Inflammatory macrophage treated with lipopolysaccharide for 1 hour (primary cell): ENCODE measurements around the gene RBBP7.

Source experiments
- DNase-seq, 2 donors: peaks; one replicate each; pipeline ENCODE4 v3.0.0-alpha.2; 2020 to 2022

Gene RBBP7

DNA sequence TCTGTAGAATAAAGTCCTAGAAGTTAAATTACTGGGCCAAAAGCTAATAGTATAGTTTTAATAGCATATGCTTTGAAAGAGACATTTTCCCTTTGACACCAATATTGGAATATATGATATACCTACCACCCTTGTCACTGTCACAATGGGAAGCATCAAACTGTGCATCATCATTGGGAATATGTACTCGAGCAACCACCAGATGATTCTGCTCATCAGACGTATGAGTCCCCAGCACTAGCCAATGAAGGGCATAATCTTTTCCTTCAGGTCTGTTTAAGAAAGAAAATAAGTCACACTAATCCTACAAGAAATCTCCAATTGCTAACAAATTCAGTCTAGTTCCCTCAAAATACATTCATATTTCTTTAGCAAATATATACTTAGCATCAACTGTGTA lies 7.3 kb downstream of the RBBP7 start:
- no peak for DNase-seq

DNA sequence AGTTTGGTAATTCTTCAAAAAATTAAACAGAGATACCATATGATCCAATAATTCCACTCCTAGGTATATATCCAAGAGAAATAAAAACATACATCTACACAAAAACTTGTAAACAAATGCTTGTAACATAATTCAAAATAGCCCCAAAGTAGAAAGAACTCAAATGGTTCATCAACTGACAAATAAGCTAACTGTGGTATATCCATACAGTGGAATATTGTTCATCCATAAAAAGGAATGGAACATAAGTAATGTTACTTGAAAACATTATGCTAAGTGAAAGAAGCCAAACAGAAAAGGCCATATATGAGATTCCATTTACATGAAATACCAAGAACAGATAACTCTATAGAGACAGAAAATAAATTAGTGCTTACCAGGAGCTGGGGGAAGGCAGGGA lies 13.4 kb downstream of the RBBP7 start:
- no peak for DNase-seq

DNA sequence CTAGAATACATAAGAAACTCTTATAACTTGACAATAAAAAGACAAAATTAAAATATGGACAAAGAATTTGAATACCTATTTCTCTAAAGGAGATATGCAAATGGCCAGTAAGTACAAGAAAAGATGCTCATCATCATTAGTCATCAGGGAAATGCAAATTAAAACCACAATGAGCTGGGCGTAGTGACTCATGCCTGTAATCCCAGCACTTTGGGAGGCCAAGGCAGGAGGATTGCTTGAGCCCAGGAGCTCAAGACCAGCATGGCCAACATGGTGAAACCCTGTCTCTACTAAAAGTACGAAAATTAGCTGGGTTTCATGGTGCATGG lies 14.1 kb downstream of the RBBP7 start:
- peak in 1 of 2 donors; percentile 33 for DNase-seq

DNA sequence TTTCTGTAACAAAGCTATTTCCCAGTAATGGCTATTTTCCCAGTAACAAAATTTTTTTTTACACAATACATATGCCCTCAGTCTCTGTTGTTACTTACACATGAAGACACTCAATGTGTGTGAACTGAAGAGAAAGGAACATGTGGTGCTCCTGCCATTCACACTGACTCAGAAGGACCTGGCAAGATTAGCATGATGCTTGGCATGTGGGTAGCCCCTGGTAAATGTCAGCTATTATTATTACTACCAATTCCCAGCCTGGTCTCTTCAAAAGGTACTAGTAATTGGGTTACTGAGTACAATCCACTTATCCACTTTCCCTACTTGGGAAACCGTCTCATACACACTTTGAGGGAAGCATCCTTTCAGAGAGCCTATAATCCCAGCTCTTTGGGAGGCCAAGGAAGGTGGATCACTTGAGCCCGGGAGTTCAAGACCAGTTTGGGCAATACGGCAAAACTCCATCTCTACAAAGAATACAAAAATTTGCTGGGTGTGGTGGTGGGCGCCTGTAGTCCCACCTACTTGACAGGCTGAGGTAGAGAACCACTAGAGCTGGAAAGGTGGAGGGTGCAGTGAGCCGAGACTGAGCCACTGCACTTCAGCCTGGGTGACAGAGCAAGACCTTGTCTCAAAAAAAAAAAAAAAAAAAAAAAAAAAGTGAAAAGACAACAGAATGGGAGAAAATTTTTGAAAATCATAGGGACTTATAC lies 14.6 kb downstream of the RBBP7 start:
- DNase-seq, result no peak

DNA sequence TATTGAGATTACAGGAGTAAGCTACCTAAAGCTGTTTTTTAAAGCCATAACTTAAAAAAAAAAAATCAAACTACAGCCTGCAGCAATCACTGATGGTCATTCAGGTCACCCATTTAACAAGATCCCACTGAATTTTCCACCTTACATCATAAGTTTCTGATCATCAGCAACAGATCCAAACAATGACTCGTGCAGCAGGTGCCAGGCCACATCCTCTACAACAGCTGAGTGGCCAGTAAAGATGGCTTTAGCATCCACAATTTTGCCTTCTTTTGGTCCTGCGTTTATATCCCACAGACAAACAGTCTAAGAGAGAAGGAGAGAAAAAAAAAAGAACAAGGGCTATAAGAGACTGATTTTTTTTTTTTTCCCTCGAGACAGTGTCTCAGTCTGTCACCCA lies 16.6 kb downstream of the RBBP7 start:
- no peak for DNase-seq

DNA sequence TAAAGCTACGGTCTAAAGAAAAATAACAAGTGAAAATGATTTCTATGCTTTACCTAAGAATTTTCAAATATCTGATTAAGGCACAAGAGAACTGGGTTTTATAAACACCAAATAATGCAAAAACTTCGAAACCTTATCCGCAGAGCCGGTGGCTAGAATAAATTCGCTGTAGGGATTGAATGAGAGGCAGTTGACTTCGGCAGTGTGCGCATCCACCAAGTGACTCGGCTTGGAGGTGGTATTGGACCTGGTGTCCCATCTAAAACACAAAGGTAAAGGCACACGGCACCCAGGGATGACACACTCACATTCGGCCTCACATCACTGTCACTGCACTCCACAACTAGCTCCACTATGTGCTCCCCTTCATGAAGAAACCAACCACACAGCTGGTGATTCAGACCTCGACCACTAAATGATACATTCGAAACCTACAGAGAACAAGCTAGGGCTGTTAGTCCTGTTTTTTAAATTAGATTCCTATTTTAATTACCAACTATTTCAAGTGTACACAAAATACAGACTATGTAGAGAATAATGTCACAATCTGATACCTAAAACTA lies 17.5 kb downstream of the RBBP7 start:
- DNase-seq, result no peak

DNA sequence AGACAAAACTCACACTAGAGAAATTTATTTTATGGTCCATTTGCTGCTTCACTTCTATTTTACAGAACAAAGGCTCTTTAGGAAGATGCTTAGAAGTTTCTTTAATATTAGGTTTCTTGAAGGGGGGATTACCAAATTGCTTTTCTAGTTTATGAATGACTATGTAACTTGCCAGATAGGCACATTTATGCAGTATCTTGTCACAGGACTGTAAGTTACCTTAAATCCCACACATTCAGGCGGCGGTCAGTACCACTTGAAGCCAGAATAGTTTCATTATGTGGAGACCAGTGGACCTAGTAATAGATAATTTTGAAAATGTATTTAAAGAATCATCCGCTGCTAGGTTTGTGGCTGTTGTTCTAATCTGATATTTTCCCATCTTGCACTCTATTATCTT lies 18.3 kb downstream of the RBBP7 start:
- no peak for DNase-seq

DNA sequence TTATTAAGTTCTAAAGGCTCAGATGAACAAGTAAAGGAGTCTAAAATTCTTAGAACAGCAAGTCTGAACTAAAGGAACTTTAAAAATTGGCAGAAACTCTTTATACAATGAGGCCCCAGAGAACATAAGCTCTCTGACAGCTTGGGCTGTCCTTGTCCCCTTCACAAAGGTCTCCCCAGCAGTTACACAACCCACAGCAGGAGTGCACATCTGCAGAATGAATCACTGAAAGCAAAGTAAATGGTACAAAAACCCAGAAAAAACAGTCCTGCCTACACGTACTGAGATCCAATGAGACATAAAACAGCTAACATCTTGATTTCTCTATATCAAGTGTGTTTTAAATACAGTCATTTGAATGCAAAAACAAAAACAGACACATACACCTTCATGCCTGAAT lies 18.7 kb downstream of the RBBP7 start:
- DNase-seq, result no peak

DNA sequence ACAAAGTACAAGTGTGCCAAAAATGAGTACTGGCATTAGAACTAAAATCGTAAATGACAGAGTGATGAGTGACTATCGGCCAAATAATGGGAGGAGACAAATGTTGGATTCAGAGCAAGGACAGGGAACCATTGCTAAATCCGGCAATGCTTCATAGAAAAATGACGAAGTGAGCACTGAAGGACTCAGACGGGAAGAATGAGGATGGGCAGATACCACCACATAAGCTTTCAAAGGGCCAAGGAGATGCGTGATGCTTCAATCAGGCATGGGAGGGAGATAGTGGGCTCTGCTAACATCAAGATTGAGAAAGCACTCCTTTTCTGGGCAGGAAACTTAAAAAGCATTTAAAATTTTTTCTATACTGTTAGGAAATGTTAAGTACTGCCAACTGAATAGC lies 21.6 kb downstream of the RBBP7 start:
- DNase-seq, result no peak

DNA sequence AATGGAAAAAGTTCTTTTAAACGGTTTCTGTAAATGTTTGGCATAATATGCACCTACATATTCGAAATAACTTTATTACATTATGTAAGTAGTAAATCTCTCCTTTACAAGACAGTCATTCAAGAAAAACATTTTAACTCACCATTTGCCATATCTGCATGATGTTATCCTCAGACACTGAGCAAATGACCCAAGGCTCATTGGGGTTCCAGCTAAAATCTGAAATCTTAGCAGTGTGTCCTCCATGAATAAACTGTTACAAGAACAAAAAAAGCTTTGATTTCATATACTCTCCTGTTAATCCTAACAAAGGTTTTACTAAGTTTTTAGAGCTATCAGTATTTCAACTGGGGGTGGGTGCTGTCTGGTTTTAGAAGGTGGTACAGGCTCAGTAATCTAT lies 24.5 kb downstream of the RBBP7 start:
- DNase-seq, result no peak

DNA sequence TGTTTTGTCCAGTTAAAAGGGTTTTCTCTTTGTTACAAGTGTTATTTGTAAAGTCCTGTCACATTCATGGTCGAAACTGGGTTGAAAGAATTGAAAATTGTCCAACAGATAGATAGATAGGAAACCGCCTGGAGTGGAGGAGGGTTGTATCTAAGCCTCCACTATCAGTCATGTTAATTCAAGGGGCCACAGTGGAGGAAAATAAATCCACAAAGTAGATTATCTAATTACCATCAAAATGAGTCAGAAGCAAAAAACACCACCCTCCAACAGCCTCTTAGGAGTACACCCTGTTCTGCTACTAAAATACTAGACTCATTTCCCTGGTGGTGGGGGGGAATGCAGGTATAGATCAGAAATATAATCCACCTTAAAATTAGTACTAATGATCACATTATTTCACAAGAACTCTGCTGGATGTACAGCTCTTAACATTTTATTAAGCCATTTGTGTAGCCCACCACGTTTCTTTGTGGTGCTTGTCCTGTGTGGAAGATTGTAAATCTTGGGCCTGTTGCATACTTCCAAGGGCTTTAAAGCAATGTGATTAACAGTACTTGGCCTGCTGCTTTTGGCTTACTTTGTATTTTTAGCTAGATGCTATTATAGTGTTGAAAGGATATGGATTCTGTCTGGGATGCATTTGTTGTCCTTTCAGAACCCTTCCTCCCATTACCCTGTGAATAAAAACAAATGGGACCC lies 26.8 kb downstream of the RBBP7 start:
- no peak for DNase-seq

DNA sequence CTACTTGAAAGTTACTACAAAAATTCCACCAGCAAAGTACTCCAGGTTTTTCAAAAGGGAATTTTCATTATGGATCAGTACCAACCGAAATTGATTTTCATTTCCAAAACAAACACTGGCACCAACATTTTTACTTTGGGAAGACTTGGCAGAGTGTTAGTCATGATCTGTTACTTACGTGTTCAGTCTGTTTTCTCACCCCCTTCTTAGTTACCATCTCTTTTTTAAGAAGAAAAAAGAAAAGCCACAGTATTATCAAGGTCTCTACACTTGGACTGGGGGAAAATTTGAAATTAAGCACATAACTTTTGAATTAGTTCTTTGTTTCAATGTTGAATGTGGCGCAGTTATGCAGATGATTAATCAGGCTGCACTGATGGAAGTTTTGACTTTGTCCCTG lies 27.5 kb downstream of the RBBP7 start:
- DNase-seq, result no peak

DNA sequence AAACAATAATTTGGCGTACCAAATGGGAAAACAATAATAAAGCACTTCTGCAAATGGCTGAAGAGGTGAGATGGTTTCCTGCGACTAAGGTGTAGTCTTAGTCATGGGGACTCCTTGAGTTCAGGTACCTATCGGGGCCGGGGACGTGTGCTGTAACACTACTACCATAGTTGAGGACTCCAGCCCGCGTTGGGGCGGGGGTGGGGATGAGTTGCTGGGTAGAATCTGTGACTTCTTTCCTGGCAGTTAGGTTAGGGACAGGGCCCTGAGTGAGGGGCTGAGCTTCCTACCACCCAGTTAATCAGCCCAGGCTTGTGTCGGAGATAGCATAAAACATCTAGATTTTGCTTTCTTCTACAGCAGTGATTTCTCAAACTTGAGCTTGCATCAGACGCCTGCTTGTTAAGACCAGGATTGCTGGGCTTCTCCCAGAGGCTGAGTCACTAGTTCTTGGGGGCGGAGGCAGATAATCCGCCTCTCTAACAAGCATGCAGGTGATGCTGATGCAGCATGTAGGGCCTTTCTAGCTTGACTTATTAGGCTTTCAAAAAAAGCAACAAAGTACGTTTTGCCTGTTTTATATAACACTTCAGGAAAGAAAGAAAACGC lies 30.2 kb downstream of the RBBP7 start:
- DNase-seq, result peak in 1 of 2 donors; percentile 41

DNA sequence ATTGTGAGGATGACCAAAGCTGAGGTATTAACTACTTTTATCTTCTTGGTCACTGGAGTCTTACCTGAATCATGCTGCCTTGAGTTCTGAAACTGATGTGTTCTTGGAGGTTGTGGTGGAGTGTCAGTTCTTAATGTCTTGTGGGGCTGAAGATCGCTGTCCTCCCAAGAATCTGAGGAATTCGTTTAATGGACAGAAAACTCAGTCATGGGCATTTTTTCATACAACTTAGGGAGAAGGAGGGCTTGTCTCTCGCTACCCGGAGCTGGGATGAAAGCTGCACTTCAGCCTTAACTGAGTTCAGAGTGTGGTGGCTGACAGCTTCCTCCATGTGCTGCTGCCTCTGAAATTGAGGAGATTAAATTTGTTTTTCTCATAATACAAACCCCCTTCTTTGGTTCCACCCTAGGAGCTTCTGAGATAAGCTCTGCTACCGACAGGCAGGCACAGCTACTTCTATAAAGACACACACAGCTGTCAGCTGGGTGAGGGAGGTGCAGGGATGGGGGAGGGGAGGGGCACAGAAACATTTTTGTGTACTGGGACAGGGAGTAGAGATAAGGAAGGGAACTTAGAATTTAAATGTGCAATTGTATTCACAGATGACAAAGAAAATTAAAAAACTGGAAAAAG lies 30.8 kb downstream of the RBBP7 start:
- DNase-seq, result no peak

DNA sequence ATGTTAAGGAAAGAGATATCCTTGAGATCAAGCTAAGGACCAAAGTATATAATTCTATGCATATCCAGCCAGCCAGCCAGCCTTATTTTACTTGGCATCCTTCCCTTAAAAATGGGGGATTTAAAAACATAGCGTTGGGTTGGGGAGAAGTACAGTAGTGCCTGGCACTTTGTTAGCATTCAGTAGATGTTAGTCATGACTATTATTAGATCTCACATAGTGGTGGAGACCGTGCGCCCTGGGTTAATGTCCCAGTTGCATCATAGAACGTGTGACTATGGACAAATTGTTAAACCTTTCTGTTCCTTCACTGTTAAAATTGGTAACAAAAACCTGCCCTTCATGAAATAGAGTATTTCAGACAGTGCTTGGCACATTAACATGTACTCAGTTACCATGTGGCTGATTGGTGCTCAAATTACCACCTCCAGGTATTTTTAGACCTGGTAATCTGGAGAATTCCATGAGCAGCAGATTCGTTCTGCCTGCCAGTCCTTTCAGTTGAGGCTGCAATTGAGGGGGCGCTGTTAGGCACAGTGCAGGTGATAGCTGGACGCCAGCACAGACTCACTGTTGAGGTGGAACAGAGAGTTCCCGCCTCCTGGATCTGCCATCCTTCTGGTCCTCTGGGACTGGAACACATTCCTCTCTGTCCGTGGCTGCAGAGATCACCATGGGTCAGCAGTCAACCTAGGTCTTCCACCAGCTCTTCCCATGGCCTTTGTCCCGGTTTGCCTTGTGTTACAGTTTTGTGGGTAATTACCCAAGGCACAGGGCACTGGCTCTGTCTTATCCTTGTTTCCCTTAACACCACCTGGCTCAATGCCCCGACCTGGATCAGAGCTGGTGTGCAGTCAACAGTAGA lies 31.7 kb downstream of the RBBP7 start:
- peak in 1 of 2 donors; percentile 2 for DNase-seq

DNA sequence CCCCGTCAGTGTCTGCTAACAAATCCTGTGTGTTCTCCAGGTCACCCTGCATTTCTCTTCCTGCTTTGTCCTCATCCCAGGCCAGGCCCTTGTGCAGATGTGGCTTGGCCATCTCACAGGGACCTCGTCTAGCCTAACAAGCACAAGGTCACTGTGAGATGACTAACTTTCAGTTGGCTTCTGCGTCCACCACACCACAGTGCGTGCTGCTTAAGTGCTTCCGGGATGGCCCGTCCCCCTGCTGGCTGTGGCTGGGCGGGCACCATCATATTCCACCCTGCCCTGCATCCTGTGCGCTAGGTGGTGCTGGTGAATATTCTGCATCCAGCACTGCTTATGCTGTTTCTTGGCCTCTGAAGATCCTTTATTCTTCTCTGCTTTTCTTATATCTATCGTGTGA lies 33.8 kb downstream of the RBBP7 start:
- peak in 1 of 2 donors; percentile 4 for DNase-seq

DNA sequence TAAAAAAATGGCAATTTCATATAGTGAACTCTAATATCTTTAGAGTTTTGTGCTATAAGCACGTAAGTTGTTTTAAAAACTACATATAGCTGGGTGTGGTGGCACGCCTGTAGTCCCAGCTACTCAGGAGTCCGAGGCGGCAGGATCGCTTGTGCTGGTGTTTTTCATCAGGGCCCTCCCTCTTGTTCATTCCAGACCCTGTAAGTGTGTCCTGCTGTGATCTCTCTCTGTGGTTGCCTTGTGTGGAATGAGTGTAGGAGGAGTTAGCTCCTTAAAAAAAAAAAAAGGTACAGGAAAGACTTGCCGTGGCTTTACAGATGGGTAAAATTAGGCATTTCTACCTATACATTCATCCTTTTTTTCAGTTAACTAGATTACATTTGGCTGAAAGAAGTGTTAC lies 35.4 kb downstream of the RBBP7 start:
- no peak for DNase-seq

DNA sequence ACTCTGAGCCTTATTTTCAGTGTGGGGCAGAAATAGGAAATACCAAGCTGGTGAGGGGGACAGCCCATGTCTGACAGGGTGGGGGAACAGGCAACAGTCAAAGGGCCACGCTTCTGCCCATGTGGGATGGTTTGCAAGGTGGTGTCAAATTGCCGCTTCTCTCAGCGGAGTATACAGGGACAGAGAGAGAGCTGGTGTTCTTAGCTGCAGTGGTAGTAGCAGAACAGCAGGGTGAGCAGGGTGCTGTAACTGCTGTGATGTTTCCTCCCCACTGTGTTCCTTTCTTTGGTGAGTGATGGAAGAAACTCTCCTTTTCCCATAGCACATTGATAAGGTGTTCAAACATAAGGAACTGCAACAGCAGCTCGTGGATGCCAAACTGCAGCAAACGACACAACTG lies 37.9 kb downstream of the RBBP7 start:
- no peak for DNase-seq

DNA sequence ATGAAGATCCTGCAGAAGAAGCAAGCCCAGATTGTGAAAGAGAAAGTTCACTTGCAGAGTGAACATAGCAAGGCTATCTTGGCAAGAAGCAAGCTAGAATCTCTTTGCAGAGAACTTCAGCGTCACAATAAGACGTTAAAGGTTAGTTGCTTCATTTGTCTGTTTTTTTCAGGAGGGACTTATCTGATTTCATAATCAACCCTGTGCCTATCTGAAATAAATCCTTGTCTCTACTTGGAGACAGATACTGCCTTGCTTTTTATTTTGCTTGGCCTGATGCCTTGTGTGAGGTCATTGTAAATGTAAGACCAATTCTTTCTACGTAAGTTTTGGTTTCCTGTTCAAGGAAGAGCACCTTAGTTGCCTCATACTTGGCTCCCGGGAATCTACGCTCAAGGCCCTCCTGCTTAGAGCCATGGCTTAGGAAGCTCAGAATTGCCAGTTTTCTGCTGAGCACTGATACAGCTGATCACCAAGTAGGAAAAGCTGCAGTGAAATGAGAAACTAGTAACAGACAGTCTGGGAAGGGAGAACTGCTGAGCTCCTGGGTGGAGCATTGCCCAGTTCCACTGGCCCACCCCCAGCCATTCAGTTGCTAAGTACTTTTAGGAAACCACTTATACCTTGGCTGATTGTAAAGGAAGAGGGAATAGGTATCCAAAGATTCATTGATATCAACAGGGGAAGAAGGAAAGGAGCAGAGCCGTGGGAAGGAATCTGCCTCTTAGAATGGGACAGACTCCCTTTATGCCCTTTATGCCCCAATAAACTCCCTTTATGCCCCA lies 41.8 kb downstream of the RBBP7 start:
- no peak for DNase-seq

DNA sequence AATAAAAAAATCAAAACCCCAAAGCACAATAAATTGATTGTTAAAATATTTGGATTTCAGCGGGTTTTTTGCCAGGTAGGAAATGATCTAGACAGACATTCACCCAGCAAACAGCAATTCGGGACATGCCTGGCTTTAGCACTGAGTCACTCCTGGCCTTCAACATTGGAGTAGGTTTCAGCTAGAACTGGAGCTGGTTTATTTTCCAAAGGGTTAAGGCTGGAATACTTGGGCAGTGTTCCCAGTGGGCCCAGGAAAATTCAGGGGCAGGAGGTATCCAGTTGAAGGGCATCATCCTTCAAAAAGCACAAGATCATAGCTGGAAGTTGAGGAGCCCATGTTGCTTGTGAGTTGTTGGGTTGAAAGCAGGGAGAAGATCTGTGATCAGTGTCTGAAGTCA lies 42.9 kb downstream of the RBBP7 start:
- no peak for DNase-seq

DNA sequence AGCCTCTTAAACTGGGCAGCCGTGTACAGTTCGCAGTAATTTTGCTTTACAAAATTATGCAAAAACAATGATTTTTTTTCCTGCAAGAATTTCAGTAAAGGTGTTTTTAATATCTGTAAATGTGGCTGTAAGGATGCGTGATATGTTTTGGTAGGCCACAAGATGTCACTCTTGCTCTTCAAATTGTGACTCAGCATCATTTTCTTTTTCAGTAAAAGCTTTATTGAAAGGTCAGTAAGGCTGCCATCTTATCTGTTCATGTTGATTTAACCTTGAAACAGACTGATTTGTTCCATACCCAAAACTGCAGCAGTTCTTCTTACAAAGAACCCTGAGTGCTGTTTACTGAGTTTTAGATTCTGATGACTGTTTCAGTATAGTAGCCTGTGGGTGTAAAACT lies 44.0 kb downstream of the RBBP7 start:
- DNase-seq, result peak in 1 of 2 donors; percentile 33
